DMS53 treated with DMSO at 0.1 percent for 48 hours (cell line): ENCODE results near the gene LILRB4.
"Not testable (repeated sequence)": the region's sequence is repeated elsewhere in the genome, so short reads cannot be mapped to it uniquely, and the experiment has no call there.

ENCODE experiments used
- DNase-seq: peaks from one replicate; lab custom pipeline; 2025; ENCODE audit not compliant: unreplicated experiment; lab: John Stamatoyannopoulos, UW

Gene LILRB4

DNA sequence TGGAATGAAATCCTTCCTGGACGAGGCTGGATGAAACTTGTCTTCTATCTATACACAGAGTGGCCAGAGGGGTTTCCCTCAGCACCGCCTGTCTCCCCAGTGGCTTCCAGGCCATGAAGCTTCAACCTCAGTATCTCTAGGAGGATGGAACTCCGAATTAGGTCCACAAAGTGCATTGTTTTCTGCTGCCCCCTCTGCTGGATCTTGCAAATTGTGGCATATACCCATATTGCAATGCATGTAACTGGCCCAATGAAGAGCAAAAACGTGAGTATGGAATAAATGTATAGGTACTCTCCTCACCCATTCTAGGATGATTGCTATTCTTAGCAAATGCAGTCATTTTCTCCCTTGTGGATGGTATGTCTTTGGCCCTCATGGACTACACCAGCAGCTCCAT, 14.7 kb upstream of the LILRB4 start:
- no peak for DNase-seq

DNA sequence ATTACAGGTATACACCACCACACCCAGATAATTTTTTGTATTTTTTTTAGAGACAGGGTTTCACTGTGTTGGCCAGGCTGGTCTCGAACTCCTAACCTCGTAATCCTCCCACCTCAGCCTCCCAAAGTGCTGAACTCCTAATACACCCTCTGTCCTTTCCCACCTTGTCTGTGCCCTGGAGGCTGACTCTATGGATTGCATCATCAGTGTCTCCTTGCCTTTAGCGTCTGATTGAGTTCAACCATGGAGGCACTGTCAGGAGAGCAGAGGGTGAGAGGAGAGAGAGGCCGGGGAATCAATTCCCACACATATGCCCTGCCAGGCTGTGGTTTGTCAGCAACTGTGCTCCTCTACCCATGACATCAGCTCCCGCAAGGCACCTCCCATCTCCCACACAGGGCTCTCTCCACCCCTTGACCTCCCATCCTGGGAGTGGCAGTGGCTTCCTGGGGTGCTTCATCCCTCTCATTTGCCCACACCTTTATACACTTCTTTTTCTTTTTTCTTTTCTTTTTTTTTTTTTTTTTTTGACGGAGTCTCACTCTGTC, 12.6 kb upstream of the LILRB4 start:
- DNase-seq = no peak

DNA sequence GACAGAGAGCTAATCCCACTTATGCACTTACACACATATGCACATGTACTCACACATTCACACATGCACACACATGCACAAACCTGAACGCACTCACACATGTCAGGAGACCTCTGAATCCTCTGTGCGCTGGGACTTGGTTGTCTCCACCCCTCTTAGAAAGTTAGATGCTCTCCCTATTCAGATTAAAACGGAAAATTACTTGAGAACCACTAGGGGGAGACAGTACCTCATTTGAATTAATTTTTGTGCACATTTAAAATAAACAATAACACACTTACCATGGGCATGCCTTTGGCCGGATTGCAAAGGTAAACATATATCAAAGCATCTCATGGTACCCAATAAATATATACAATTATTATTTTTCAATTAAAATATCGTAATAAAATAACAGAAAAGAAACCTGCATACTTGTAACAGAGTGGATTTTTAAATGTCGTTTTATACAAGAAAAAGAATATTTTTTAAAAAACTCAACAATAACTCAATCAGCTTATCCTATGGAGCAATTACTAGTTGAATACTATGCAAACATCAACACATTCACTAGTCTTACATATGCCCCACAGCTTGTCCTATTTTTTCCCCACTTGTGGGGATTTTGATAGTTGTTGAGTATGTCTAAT, 9.5 kb upstream of the LILRB4 start:
- DNase-seq = peak; percentile 6

DNA sequence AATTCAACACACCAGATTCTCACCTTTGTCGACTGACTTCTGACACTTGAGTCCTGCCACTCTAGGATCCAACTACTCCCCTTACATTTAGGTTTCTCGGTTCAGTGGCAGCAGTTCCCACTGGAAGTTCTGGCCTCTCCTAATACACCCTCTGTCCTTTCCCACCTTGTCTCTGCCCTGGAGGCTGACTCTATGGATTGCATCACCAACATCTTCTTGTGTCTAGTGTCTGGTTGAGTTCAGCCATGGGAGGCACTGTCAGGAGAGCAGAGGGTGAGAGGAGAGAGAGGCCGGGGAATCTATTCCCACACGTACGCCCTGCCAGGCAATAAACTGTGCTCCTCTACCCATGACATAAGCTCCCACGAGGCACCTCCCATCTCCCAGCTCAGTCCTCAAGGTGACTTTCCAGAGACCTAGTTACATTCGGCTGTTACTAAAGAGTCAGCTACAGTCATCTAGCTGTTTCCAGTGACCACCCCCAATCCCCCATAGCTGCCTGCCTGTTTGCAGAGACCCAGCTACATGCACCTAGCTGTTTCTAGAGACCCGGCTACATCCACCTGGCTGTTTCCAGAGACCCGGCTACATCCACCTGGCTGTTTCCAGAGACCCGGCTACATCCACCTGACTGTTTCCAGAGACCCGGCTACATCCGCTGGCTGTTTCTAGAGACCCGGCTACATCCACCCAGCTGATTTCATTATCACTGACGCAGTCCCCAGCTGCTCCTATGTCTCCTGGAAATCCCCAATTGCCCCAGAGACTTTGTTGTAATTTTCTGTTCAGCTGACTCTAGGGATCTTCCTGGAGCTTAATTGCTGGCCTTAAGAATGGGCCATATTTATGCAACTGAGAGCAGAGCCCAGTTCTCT, 8.1 kb upstream of the LILRB4 start:
- DNase-seq = no peak

DNA sequence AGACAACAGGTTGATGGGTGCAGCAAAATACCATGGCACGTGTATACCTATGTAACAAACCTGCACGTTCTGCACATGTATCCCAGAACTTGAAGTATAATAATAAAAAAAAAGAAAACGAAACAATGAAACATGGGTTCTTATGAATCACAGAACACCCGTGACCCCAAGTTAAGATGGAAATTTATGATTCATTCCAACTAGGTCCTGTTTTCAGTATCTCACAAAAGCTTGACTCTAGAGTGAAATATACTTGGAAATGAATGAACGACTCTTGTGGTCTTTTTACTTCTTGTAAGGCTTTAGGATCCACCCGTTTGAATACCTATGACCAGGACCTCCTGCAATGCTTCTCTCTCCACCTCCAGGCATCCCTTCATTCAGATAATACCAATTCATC, 3.5 kb upstream of the LILRB4 start:
- no peak for DNase-seq

DNA sequence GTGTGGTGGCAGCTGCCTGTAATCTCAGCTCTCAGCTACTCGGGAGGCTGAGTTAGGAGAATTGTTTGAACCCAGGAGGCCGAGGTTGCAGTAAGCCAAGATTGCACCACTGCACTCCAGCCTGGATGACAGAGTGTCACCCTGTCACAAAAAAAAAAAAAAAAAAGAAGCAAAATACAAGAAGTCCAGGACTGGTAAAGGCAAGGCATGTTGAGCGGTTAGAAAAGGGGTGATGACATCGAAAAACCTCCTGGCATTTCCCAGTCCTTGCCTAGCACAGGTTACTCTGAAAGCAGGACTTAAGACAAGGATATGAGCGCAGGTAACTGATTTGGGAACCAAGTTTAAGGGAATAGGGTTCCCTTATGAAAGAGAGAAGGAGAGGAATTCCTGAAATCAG, 2.5 kb upstream of the LILRB4 start:
- no peak for DNase-seq

DNA sequence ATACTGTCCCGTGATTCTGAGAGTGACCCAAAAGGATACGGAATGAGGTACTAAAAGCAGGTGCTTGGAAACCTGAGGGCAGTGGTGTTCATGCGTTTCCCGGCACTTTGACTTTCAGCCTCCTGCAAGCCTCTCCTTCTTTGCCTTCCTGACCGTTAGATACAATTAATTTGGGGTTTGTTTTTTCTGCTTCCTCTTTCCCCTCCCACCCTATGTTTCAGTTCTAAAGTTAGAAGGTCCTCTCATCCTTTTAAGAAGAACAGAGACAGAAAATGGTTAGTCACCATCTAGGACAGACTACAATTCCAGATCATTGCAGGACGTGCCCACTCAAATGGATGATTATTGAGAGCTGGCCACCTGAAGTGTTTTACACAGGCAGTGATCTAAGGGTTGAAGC, 1.8 kb upstream of the LILRB4 start:
- DNase-seq = no peak

DNA sequence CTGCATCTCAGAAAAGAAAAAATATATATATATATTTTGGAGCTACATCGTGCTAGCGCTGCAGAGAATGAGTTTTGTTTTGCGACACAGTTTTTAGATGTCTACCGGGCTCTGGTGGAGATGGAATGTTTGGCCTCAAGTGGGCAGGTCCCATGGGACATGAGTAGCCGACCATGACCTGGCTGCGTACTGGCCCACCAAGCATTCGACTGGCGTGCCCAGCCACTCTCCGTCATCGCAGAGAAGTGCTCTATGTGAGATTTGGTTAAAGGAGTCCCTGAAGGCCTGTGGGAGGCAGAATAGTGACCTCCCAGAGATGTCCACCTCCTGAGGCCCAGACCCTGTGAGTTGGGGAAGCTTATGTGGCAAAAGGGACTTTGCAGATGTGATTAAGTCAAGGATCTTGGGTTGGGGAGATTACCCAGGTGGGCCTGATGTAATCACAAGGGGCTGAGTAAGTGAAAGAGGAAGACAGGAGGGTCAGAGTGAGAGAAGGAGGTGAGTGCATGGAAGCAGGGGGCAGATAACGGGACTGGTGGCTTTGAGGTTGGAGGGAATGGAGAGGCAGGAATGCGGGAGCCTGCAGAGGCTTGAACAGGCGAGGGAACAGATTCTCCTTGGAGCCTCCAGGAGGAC, 821 bp upstream of the LILRB4 start:
- no peak for DNase-seq

DNA sequence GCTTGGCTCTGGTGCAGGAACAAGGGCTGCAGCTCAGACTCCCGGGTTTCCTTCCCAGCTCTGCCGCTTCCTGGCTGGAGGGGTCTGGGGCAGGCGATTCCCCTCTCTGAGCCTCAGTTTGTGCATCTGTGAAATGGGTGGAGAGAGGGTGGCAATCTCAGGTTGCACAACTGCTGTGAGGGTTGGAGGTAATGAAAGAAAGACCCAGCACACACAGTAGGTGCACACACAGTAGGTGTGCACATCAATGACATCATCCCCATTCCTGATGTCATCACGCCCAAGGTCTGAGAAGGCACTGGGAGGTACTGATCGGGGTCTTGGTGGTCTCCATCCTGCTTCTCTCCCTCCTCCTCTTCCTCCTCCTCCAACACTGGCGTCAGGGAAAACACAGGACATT, 2.7 kb downstream of the LILRB4 start:
- DNase-seq = no peak

DNA sequence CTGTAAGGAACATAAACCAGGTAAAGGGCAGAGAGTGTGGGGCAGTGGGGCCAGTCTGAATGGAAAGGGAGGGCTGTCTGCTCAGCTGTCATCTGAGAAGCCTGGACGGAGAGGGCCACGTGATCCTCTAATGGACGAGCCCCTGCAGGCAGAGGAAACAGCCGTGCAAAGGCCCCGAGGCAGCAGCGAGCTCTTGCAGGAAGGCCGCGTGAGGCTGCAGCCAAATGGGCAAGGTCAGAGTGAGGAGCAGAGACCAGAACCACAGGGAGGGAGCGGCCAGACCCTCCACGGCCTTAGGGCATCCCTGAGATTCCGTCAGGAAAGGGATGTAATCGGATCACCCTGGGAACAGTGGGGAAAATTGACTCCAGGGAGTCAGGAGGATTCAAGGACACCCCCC, 4.4 kb downstream of the LILRB4 start:
- no peak for DNase-seq

DNA sequence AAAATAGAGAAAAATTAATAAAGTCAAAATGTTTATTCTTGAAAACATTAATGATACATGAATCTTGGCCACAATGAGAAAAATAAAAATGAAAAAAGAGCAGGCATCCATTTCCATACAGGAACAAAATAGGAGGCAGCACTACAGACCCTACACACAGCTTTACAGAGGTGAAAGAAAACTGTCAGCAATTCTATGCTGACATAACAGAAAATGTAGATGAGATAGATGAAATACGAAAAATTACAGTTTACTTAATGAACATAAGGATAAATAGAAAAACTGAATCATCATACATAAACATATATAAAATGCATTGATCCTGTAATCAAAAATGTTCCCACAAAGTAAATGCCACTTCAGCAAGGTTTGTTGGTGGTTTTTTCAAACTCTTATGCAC, 5.6 kb downstream of the LILRB4 start:
- DNase-seq = no peak

DNA sequence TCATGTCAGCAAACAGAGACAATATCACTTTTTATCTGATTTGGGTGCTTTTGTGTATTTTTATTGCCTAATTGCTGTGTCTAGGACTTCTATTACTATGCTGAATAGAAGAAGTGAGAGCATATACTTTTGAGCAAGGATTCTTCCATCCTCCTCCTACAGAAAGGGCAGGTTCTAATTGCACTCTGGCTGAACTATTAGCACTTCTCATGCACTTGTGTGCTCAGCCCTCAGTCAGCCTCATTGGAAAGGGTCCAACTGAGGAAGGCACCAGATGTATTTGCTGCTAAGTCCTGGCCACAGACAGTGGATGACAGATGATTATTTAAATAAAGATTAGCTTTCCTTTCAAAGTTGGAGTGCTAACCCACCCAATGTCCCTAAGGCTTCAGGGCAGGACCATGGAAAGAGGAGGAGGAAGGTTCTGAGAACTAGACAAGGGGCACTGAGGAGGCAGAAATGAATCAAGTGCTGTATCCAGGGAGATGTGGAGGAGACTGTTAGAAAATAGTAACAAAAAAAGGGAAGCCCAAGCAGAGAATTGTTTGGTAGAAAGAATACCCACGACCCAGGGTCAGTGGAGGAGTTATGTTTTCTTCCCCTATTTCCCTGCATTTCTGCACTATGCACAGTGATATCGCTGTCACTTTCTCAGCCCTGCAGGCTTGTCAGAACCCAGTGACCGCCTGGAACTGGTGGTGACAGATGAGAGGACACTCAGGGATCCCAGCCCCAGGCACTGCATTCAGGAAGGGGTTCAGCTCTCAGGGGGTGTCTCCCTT, 8.0 kb downstream of the LILRB4 start:
- DNase-seq = no peak

DNA sequence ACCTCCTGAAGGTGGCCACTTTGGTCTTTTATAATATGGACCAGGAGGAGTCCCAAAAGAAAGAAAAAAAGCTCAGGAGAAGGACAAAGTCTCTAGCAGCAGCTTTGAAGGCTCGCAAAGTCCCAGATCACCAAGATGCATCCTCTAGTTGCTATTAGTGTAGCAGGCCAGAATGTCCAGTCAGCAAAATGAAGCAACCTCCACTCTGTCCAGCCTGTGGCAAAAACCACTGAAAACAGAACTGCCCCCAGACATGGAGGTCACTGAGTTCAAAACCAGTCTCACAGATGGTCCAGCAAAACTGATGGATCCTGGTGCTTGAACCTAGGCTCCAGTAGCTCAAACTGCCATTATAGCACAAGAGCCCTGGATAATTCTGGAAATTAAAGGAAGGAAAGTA, 10.4 kb downstream of the LILRB4 start:
- DNase-seq = no peak

DNA sequence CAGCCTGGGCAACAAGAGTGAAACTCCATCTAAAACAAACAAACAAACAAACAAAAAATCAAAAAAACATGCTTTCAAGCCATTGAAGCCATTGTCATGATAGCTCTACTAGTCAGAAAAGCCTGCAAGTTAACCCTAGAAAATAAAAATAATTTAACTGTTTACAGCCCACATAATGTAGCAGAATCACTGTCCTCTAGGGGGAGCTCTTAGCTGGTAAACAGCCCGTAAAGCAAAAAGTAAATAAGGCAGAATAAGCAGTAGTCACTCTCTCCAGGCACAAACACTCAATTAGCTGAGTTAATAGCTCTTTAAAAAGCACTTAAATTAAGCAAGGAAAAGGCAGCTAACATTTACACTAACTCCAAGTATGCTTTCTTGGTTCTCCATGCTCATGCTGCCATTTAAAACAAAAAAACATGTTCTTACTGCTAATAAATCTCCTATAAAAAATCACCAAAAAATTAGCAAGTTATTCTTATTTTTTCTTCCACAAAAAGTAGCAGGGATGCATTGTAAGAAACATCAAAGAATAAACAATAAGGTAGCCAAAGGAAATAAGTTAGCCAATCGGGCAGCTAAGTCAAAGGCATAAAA, 11.3 kb downstream of the LILRB4 start:
- DNase-seq = peak; percentile 3

DNA sequence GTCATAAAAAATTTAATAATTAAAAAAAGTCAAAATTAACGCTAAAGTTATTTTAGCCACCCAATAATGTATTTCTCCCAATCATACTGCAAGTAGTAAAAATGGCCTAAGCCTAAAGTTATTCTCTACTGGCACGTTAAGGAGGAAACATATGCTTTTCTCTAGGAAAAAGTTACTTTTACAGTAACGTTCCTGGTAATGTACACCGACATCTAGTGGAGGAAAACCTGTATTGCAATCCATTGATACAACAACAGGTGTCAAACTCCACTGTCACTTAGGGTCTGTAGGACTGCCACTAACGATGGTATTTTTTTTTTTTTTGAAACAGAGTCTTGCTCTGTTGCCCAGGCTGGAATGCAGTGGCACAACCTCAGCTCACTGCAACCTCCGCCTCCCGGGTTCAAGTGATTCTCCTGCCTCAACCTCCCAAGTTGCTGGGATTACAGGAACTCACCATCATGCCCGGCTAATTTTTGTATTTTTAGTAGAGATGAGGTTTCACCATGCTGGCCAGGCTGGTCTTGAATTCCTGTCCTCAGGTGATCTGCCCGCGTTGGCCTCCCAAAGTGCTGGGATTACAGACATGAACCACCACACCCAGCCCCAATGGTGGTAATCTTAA, 13.5 kb downstream of the LILRB4 start:
- DNase-seq = peak; percentile 32

DNA sequence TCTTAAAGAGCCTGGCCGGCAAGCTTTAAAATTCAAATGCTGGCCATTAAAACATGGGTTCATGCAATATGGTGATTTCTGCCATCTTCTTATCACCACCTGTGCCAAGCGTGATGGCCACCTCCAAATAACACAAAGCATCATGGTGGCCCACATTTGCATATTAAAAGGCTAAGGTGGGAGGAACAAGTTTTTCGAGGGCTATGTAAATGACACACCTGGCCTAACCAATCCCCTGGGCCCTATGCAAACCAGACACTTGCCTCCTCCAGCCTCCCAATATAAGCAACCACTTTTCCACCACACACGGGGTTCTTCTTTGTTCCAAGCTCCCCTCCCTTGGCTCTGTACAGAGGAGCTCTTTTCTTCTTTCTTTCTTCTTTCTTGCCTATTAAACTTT, 14.4 kb downstream of the LILRB4 start:
- no peak for DNase-seq

DNA sequence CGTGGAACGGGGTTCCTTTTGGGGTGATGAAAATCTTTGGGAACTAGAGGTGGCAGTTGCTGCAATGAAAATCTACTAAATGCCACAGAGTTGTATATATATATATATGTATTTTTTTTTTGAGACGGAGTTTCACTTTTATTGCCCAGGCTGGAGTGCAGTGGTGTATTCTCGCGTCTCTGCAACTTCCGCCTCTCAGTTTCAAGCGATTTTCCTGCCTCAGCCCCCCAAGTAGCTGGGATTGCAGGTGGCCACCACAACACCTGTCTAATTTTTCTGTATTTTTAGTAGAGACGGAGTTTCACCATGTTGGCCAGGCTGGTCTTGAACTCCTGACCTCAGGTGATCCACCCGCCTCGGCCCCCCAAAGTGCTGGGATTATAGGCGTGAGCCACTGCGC, 18.8 kb downstream of the LILRB4 start:
- DNase-seq = not testable (repeated sequence)

DNA sequence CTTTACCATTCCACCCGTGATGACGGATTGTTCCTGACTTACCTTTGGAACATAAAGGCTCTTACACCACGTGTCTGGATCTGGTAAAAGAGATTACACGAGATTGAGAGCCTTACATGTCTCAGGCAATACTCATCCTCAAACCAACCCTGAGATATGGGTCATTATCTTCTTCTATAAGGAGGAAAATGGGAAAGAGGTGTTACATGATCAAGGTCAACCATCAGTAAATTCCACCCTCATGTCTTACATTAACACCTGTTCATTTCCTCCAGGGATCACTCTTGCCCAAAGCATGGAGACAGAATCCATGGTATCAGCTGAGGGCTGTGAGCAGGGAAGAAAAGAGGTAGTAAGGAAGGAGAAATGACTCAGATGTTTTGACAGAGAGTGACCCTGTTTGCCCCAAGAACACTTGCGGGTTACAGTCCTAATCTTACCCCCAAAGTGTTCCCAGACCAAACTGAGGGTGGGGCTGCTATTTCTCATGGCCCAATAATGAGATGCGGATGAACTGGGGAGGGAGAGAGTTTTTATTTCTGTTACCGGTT, 19.6 kb downstream of the LILRB4 start:
- DNase-seq = no peak

DNA sequence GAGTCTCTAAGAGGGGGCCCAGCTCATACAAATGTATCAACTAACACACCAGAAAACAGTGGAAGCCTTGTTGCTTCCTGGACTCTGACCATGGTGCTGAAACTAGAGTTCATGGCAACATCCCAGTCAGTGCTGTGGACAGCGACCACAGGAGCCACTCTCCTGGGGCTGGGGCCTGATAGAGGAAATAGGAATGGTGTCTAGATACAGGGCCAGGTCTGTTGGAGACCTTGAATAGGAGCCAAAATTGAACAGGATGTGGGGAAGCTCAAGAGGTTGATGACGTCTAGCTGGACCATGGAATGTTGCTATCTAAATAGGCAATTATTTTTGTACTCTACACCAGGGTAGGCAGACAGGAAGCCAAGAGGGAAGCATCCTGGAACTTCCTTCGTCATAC, 21.7 kb downstream of the LILRB4 start:
- no peak for DNase-seq
